Measurements from ENCODE around the gene COL11A2.

Gene COL11A2

GRCh38 chr6:33114406-33114805 lies 77.9 kb downstream of the COL11A2 start:
- no peak for FAIRE-seq

- no peak for FAIRE-seq
These were observed 78.5 kb downstream of the COL11A2 start for GRCh38 chr6:33113755-33114154.

All from G401.6 (cell line).